Stomach (tissue), 4 donors: Measurements from ENCODE around the gene FXYD4.

ENCODE experiments used
- CTCF ChIP-seq, 7 experiments: fragments of 450-650 bp in 4 of 7; fragments of 200-600 bp in 3 of 7; sonication (generic) in 3 of 7; IDR thresholded peaks; one replicate each; pipeline ENCODE4 v1.5.1; 2016 to 2019; ENCODE audit warnings: antibody characterized with exemption in 7 of 7, control low read depth in 2 of 7, mild to moderate bottlenecking in 1 of 7
- POLR2A ChIP-seq, 4 donors: fragments of 450-650 bp; IDR thresholded peaks; one replicate each; pipeline ENCODE4 v1.6.1; 2016; ENCODE audit warnings: antibody characterized with exemption in 4 of 4, control low read depth in 2 of 4, mild to moderate bottlenecking in 1 of 4, moderate library complexity in 1 of 4
- POLR2AphosphoS5 ChIP-seq, 3 donors: sonication (generic); formaldehyde crosslinking; IDR thresholded peaks; one replicate each; pipeline ENCODE4 v1.6.1; 2016; ENCODE audit warnings: antibody characterized with exemption in 3 of 3

GRCh38 chr10:43392748-43393147 lies 21.3 kb downstream of the FXYD4 start:
- TF ChIP-seq CTCF (IDR thresholded peaks at IDR 0.05) (no peak), POLR2A (IDR thresholded peaks at IDR 0.05) (no peak), POLR2AphosphoS5 (IDR thresholded peaks at IDR 0.05) (no peak)
